Measurements from ENCODE around the gene TTYH3.

Gene TTYH3

GRCh38 chr7:2710901-2711551 lies 79.2 kb downstream of the TTYH3 start:
- no CpG with 5 or more reads among the region's 4 CpGs for WGBS, 2 donors (ENCODE audit: extremely low coverage in 2 of 2, insufficient read length in 2 of 2, insufficient replicate concordance in 1 of 2)
- H3K23ac ChIP-seq (ENCODE audit: low read depth, low read length, poor library complexity), result no peak overlapping the region

GRCh38 chr7:2711895-2712675 lies 80.3 kb downstream of the TTYH3 start:
- Histone ChIP-seq H3K23ac (ENCODE audit: low read depth, low read length, poor library complexity) (peak overlapping the region; percentile 75), H3K36me3 (replicated peaks in 1 of 2; ENCODE audit: control insufficient read depth in 2 of 2, insufficient read depth in 2 of 2, low read length in 2 of 2) (peaks cover 3 to 7% of the 10 kb centered on the region in 2 donors), H2AK5ac (ENCODE audit: low read depth, low read length) (peak overlapping the region; percentile 48), H3K4me1 (ENCODE audit: control insufficient read depth in 2 of 2, insufficient read depth in 1 of 2, low read depth in 1 of 2, low read length in 2 of 2) (peaks cover 6 to 19% of the 10 kb centered on the region in 2 donors), H3K27me3 (ENCODE audit: control insufficient read depth in 3 of 3, insufficient read depth in 3 of 3, low read depth in 1 of 3, low read length in 3 of 3) (peaks cover 0 to 2% (median 0%) of the 10 kb centered on the region in 3 experiments), H3K4ac (ENCODE audit: low read length) (no peak overlapping the region), H4K8ac (ENCODE audit: low read depth, low read length) (no peak overlapping the region), H3K18ac (ENCODE audit: low read length) (no peak overlapping the region), H3K27ac (replicated peaks; ENCODE audit: low read length) (no peak overlapping the region), H2BK120ac (ENCODE audit: low read depth, low read length) (no peak overlapping the region), H3K4me2 (ENCODE audit: insufficient read depth, low read length, poor library complexity, severe bottlenecking) (no peak overlapping the region), H2BK12ac (ENCODE audit: low read length) (no peak overlapping the region), H2AFZ (ENCODE audit: low read length) (no peak overlapping the region), H3K9ac (ENCODE audit: low read depth, low read length, poor library complexity) (no peak overlapping the region), H2BK5ac (ENCODE audit: low read length) (no peak overlapping the region), H2BK15ac (ENCODE audit: low read length) (no peak overlapping the region), H3K4me3 (ENCODE audit: low read length in 2 of 2) (no peak overlapping the region), H3K14ac (ENCODE audit: low read length) (no peak overlapping the region), H3K9me3 (replicated peaks in 1 of 2; ENCODE audit: control insufficient read depth in 2 of 2, insufficient read depth in 1 of 2, low read depth in 1 of 2, low read length in 2 of 2) (peaks cover 0 to 5% of the 10 kb centered on the region in 2 donors), H4K91ac (ENCODE audit: low read depth, low read length, poor library complexity) (no peak overlapping the region), H3K79me1 (ENCODE audit: low read depth, low read length) (no peaks in the 10 kb centered on the region)
- no CpG with 5 or more reads among the region's 25 CpGs for WGBS, 2 donors (ENCODE audit: extremely low coverage in 2 of 2, insufficient read length in 2 of 2, insufficient replicate concordance in 1 of 2)
- no peak for DNase-seq (ENCODE audit: low spot score)

More at GRCh38 chr7:2710901-2711551, 79.2 kb downstream of the TTYH3 start:
- H4K8ac ChIP-seq (ENCODE audit: low read depth, low read length), result no peak overlapping the region
- H3K36me3 ChIP-seq (replicated peaks in 1 of 2; ENCODE audit: control insufficient read depth in 2 of 2, insufficient read depth in 2 of 2, low read length in 2 of 2), result peaks cover 0 to 7% of the 10 kb centered on the region in 2 donors
- H3K4ac ChIP-seq (ENCODE audit: low read length), result no peak overlapping the region
- H2AFZ ChIP-seq (ENCODE audit: low read length), result no peak overlapping the region
- H2BK15ac ChIP-seq (ENCODE audit: low read length), result no peak overlapping the region
- H2BK12ac ChIP-seq (ENCODE audit: low read length), result no peak overlapping the region
- peaks cover 8 to 25% of the 10 kb centered on the region in 2 donors for H3K4me1 ChIP-seq (ENCODE audit: control insufficient read depth in 2 of 2, insufficient read depth in 1 of 2, low read depth in 1 of 2, low read length in 2 of 2)
- no peak overlapping the region for H3K14ac ChIP-seq (ENCODE audit: low read length)
- H3K9ac ChIP-seq (ENCODE audit: low read depth, low read length, poor library complexity), result no peak overlapping the region
- H3K9me3 ChIP-seq (replicated peaks in 1 of 2; ENCODE audit: control insufficient read depth in 2 of 2, insufficient read depth in 1 of 2, low read depth in 1 of 2, low read length in 2 of 2), result peaks cover 0 to 5% of the 10 kb centered on the region in 2 donors
- no peak overlapping the region for H3K4me3 ChIP-seq (ENCODE audit: low read length in 2 of 2)
- H3K79me1 ChIP-seq (ENCODE audit: low read depth, low read length), result no peaks in the 10 kb centered on the region
- H2BK5ac ChIP-seq (ENCODE audit: low read length), result no peak overlapping the region
- no peak overlapping the region for H2AK5ac ChIP-seq (ENCODE audit: low read depth, low read length)
- DNase-seq (ENCODE audit: low spot score), result no peak
- H4K91ac ChIP-seq (ENCODE audit: low read depth, low read length, poor library complexity), result no peak overlapping the region
- H3K4me2 ChIP-seq (ENCODE audit: insufficient read depth, low read length, poor library complexity, severe bottlenecking), result no peak overlapping the region
- no peak overlapping the region for H3K18ac ChIP-seq (ENCODE audit: low read length)
- H3K27me3 ChIP-seq (ENCODE audit: control insufficient read depth in 3 of 3, insufficient read depth in 3 of 3, low read depth in 1 of 3, low read length in 3 of 3), result peaks cover 0 to 2% (median 0%) of the 10 kb centered on the region in 3 experiments
- H3K27ac ChIP-seq (replicated peaks; ENCODE audit: low read length), result no peak overlapping the region
- no peak overlapping the region for H2BK120ac ChIP-seq (ENCODE audit: low read depth, low read length)

- H3K4ac ChIP-seq (ENCODE audit: low read length), result no peak overlapping the region
- no peak overlapping the region for H2BK5ac ChIP-seq (ENCODE audit: low read length)
- no peak overlapping the region for H3K9ac ChIP-seq (ENCODE audit: low read depth, low read length, poor library complexity)
- no peak overlapping the region for H3K4me3 ChIP-seq (ENCODE audit: low read length in 2 of 2)
- H2BK120ac ChIP-seq (ENCODE audit: low read depth, low read length), result no peak overlapping the region
- peaks cover 0 to 2% (median 0%) of the 10 kb centered on the region in 3 experiments for H3K27me3 ChIP-seq (ENCODE audit: control insufficient read depth in 3 of 3, insufficient read depth in 3 of 3, low read depth in 1 of 3, low read length in 3 of 3)
- H3K27ac ChIP-seq (replicated peaks; ENCODE audit: low read length), result no peak overlapping the region
- H3K9me3 ChIP-seq (replicated peaks in 1 of 2; ENCODE audit: control insufficient read depth in 2 of 2, insufficient read depth in 1 of 2, low read depth in 1 of 2, low read length in 2 of 2), result peaks cover 0 to 5% of the 10 kb centered on the region in 2 donors
- no peak overlapping the region for H2BK12ac ChIP-seq (ENCODE audit: low read length)
- H2BK15ac ChIP-seq (ENCODE audit: low read length), result no peak overlapping the region
- no peak overlapping the region for H3K4me2 ChIP-seq (ENCODE audit: insufficient read depth, low read length, poor library complexity, severe bottlenecking)
- H3K18ac ChIP-seq (ENCODE audit: low read length), result peak overlapping the region; percentile 51
- no peak overlapping the region for H3K23ac ChIP-seq (ENCODE audit: low read depth, low read length, poor library complexity)
- H4K91ac ChIP-seq (ENCODE audit: low read depth, low read length, poor library complexity), result no peak overlapping the region
- no peak overlapping the region for H2AFZ ChIP-seq (ENCODE audit: low read length)
- peak overlapping the region; percentile 44 for H2AK5ac ChIP-seq (ENCODE audit: low read depth, low read length)
- no peak for DNase-seq (ENCODE audit: low spot score)
- peaks cover 6 to 16% of the 10 kb centered on the region in 2 donors for H3K4me1 ChIP-seq (ENCODE audit: control insufficient read depth in 2 of 2, insufficient read depth in 1 of 2, low read depth in 1 of 2, low read length in 2 of 2)
- H4K8ac ChIP-seq (ENCODE audit: low read depth, low read length), result no peak overlapping the region
- no peaks in the 10 kb centered on the region for H3K79me1 ChIP-seq (ENCODE audit: low read depth, low read length)
- H3K14ac ChIP-seq (ENCODE audit: low read length), result no peak overlapping the region
- no CpG with 5 or more reads among the region's 13 CpGs for WGBS, 2 donors (ENCODE audit: extremely low coverage in 2 of 2, insufficient read length in 2 of 2, insufficient replicate concordance in 1 of 2)
- H3K36me3 ChIP-seq (replicated peaks in 1 of 2; ENCODE audit: control insufficient read depth in 2 of 2, insufficient read depth in 2 of 2, low read length in 2 of 2), result peaks cover 3 to 17% of the 10 kb centered on the region in 2 donors
These were observed 81.6 kb downstream of the TTYH3 start for GRCh38 chr7:2713370-2713769.

- H3K9ac ChIP-seq (ENCODE audit: low read depth, low read length, poor library complexity), result no peak overlapping the region
- H3K4me1 ChIP-seq (ENCODE audit: control insufficient read depth in 2 of 2, insufficient read depth in 1 of 2, low read depth in 1 of 2, low read length in 2 of 2), result peaks cover 6 to 16% of the 10 kb centered on the region in 2 donors
- no peak overlapping the region for H3K23ac ChIP-seq (ENCODE audit: low read depth, low read length, poor library complexity)
- no peak overlapping the region for H3K18ac ChIP-seq (ENCODE audit: low read length)
- peaks cover 5 to 22% of the 10 kb centered on the region in 2 donors for H3K36me3 ChIP-seq (replicated peaks in 1 of 2; ENCODE audit: control insufficient read depth in 2 of 2, insufficient read depth in 2 of 2, low read length in 2 of 2)
- H2BK5ac ChIP-seq (ENCODE audit: low read length), result no peak overlapping the region
- no peak overlapping the region for H4K91ac ChIP-seq (ENCODE audit: low read depth, low read length, poor library complexity)
- no peak for DNase-seq (ENCODE audit: low spot score)
- H3K27ac ChIP-seq (replicated peaks; ENCODE audit: low read length), result no peak overlapping the region
- H3K9me3 ChIP-seq (replicated peaks in 1 of 2; ENCODE audit: control insufficient read depth in 2 of 2, insufficient read depth in 1 of 2, low read depth in 1 of 2, low read length in 2 of 2), result peaks cover 0 to 5% of the 10 kb centered on the region in 2 donors
- H3K14ac ChIP-seq (ENCODE audit: low read length), result no peak overlapping the region
- no peak overlapping the region for H3K4me3 ChIP-seq (ENCODE audit: low read length in 2 of 2)
- peaks cover 0 to 2% (median 0%) of the 10 kb centered on the region in 3 experiments for H3K27me3 ChIP-seq (ENCODE audit: control insufficient read depth in 3 of 3, insufficient read depth in 3 of 3, low read depth in 1 of 3, low read length in 3 of 3)
- H2AFZ ChIP-seq (ENCODE audit: low read length), result no peak overlapping the region
- no peak overlapping the region for H4K8ac ChIP-seq (ENCODE audit: low read depth, low read length)
- no CpG with 5 or more reads among the region's 12 CpGs for WGBS, 2 donors (ENCODE audit: extremely low coverage in 2 of 2, insufficient read length in 2 of 2, insufficient replicate concordance in 1 of 2)
- H3K4me2 ChIP-seq (ENCODE audit: insufficient read depth, low read length, poor library complexity, severe bottlenecking), result no peak overlapping the region
- no peak overlapping the region for H2BK12ac ChIP-seq (ENCODE audit: low read length)
- H2BK15ac ChIP-seq (ENCODE audit: low read length), result no peak overlapping the region
- no peak overlapping the region for H2BK120ac ChIP-seq (ENCODE audit: low read depth, low read length)
- H3K79me1 ChIP-seq (ENCODE audit: low read depth, low read length), result no peaks in the 10 kb centered on the region
- H3K4ac ChIP-seq (ENCODE audit: low read length), result no peak overlapping the region
- no peak overlapping the region for H2AK5ac ChIP-seq (ENCODE audit: low read depth, low read length)
These were observed 82.2 kb downstream of the TTYH3 start for GRCh38 chr7:2713978-2714377.

All from neuronal stem cell (in vitro differentiated cells).